Hypothalamus (tissue), 51 donors: ENCODE data around the gene ZNF750.
A peak's percentile ranks its signal among the peaks of the same experiment; 100 is the strongest.
"Not testable (repeated sequence)": the region's sequence is repeated elsewhere in the genome, so short reads cannot be mapped to it uniquely, and the experiment has no call there.

Experiments
- DNase-seq, 51 donors: peaks; one replicate each; lab custom pipeline; 2025; lab: John Stamatoyannopoulos, UW

Gene ZNF750

GRCh38 chr17:82799591-82799990, 40.2 kb downstream of the ZNF750 start:
- DNase-seq, result no peak

GRCh38 chr17:82798752-82799151, 41.1 kb downstream of the ZNF750 start:
- no peak for DNase-seq

GRCh38 chr17:82797061-82797460, 42.8 kb downstream of the ZNF750 start:
- no peak for DNase-seq

- DNase-seq, result no peak
These were observed 44.2 kb downstream of the ZNF750 start for GRCh38 chr17:82795615-82796014.

- no peak for DNase-seq
These were observed 44.9 kb downstream of the ZNF750 start for GRCh38 chr17:82794781-82795482.

- DNase-seq, result peak in 8 of 51 donors; percentile 3 to 28 (median 15)
These were observed 45.7 kb downstream of the ZNF750 start for GRCh38 chr17:82793974-82794630.

GRCh38 chr17:82791532-82791931, 48.3 kb downstream of the ZNF750 start:
- DNase-seq, result peak in 2 of 51 donors; percentile 20 to 33

GRCh38 chr17:82790391-82790790, 49.4 kb downstream of the ZNF750 start:
- no peak for DNase-seq

GRCh38 chr17:82789806-82790205, 50.0 kb downstream of the ZNF750 start:
- no peak for DNase-seq

GRCh38 chr17:82789051-82789592, 50.7 kb downstream of the ZNF750 start:
- DNase-seq, result no peak

GRCh38 chr17:82788206-82789001, 51.4 kb downstream of the ZNF750 start:
- DNase-seq, result peak in 1 of 51 donors; percentile 9

- peak in 30 of 51 donors; percentile 11 to 72 (median 48) for DNase-seq
These were observed 52.6 kb downstream of the ZNF750 start for GRCh38 chr17:82787081-82787848.

- DNase-seq, result no peak
These were observed 53.4 kb downstream of the ZNF750 start for GRCh38 chr17:82786427-82786826.

- DNase-seq, result not testable (repeated sequence)
These were observed 54.2 kb downstream of the ZNF750 start for GRCh38 chr17:82785581-82785980.

GRCh38 chr17:82783498-82783897, 56.3 kb downstream of the ZNF750 start:
- peak in 1 of 51 donors; percentile 30 for DNase-seq

- no peak for DNase-seq
These were observed 57.1 kb downstream of the ZNF750 start for GRCh38 chr17:82782657-82783207.

GRCh38 chr17:82781894-82782274, 57.9 kb downstream of the ZNF750 start:
- peak in 45 of 51 donors; percentile 15 to 84 (median 61) for DNase-seq

GRCh38 chr17:82780971-82781893, 58.6 kb downstream of the ZNF750 start:
- no peak for DNase-seq

GRCh38 chr17:82780195-82780594, 59.6 kb downstream of the ZNF750 start:
- no peak for DNase-seq
